ENCODE data around the gene ALPK1. TPM values are rescaled to one million over a fixed set of nuclear protein-coding genes. Genes with fewer than 3 reads are reported as not detected.
A peak's percentile ranks its signal among the peaks of the same experiment; 100 is the strongest.

ALPK1 gene
- total RNA-seq, 1 experiment from 2014 or later = 21.3 TPM

GRCh38 chr4:112270640-112271421 is 26.3 kb upstream of the ALPK1 start:
- H3K4me1 ChIP-seq (ENCODE audit: control insufficient read depth in 1 of 2, insufficient read depth in 2 of 2, low read length in 2 of 2) = peaks cover 10 to 17% of the 10 kb centered on the region in 2 experiments; a peak in 3 of 4 replicates
- RAD21 ChIA-PET (ENCODE audit: low non-redundant PET in 1 of 2, low total read pairs in 2 of 2, uncharacterized antibody in 2 of 2, unreplicated experiment in 2 of 2) = no interaction called here
- H3K9ac ChIP-seq (ENCODE audit: low read length) = no peak overlapping the region
- no peaks in the 10 kb centered on the region for H3K9me3 ChIP-seq (ENCODE audit: control insufficient read depth in 1 of 2, insufficient read depth in 1 of 2, low read depth in 1 of 2, low read length in 2 of 2)
- TF ChIP-seq, protein P1, sequence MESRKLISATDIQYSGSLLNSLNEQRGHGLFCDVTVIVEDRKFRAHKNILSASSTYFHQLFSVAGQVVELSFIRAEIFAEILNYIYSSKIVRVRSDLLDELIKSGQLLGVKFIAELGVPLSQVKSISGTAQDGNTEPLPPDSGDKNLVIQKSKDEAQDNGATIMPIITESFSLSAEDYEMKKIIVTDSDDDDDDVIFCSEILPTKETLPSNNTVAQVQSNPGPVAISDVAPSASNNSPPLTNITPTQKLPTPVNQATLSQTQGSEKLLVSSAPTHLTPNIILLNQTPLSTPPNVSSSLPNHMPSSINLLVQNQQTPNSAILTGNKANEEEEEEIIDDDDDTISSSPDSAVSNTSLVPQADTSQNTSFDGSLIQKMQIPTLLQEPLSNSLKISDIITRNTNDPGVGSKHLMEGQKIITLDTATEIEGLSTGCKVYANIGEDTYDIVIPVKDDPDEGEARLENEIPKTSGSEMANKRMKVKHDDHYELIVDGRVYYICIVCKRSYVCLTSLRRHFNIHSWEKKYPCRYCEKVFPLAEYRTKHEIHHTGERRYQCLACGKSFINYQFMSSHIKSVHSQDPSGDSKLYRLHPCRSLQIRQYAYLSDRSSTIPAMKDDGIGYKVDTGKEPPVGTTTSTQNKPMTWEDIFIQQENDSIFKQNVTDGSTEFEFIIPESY (IDR thresholded peaks at IDR 0.05; ENCODE audit: extremely low read depth, insufficient replicate concordance, low read length) = no peak
- TF ChIP-seq CTCF (IDR thresholded peaks at IDR 0.05 in 2 of 3, conservative IDR thresholded peaks at IDR 0.05 in 1 of 3; ENCODE audit: borderline replicate concordance in 1 of 3, insufficient read depth in 1 of 3, low read depth in 2 of 3, low read length in 2 of 3) (no peak), EGR1 (IDR thresholded peaks at IDR 0.05; ENCODE audit: low read depth) (no peak), POLR2AphosphoS5 (IDR thresholded peaks at IDR 0.05; ENCODE audit: low read depth, low read length) (0 out of 2 replicates have a peak, but pooled peaks have one; percentile 3), FOSL1 (IDR thresholded peaks at IDR 0.05; ENCODE audit: low read depth) (no peak), TCF7L2 (IDR thresholded peaks at IDR 0.05; ENCODE audit: borderline replicate concordance, extremely low read depth, insufficient read depth, insufficient read length) (no peak), CEBPB (IDR thresholded peaks at IDR 0.05; ENCODE audit: low read depth) (peak; percentile 61), REST (IDR thresholded peaks at IDR 0.05; ENCODE audit: low read depth) (no peak)
- no peak for DNase-seq (ENCODE audit: low read depth, low spot score)
- no peak overlapping the region for H3K4me3 ChIP-seq (replicated peaks in 1 of 2; ENCODE audit: low read depth in 1 of 2, low read length in 2 of 2)
- peaks cover 16% of the 10 kb centered on the region for H3K79me2 ChIP-seq (ENCODE audit: insufficient read depth, low read length)
- CTCF ChIA-PET = interaction anchor here (3.4 kb wide), 1 partner anchor 171 kb away, joined by 8 read pairs; no protein-coding TSS in a partner anchor
- no peak overlapping the region for H3K27ac ChIP-seq (ENCODE audit: low read depth, low read length)
- H3K27me3 ChIP-seq (ENCODE audit: insufficient read depth, low read length) = no peaks in the 10 kb centered on the region
- H3K36me3 ChIP-seq (ENCODE audit: control insufficient read depth in 1 of 2, insufficient read depth in 2 of 2, low read length in 2 of 2) = peaks cover 8 to 17% of the 10 kb centered on the region in 2 experiments; a peak in 2 of 4 replicates
- no peak for ATAC-seq
- H3K4me2 ChIP-seq (ENCODE audit: low read length) = no peak overlapping the region
- POLR2A ChIA-PET = interaction anchor here (0.5 to 1.9 kb wide), 4 partner anchors 10 to 172 kb away, joined by 3 to 4 read pairs (median 4); partner anchors contain the start of genes ALPK1 and TIFA
- no TSS peak for BruUV-seq (replicated peaks)
- intact Hi-C loops (cut with micrococcal nuclease) = no loop called here
- no peaks in the 10 kb centered on the region for H3K9me2 ChIP-seq (ENCODE audit: insufficient read depth)
- peaks cover 3% of the 10 kb centered on the region; the same call in 1 of the 2 replicates for H4K20me1 ChIP-seq (ENCODE audit: insufficient read depth)
- no peak overlapping the region for H2AFZ ChIP-seq (ENCODE audit: low read depth, low read length, poor library complexity, severe bottlenecking)
